Nephron progenitor cell (in vitro differentiated cells): Measurements from ENCODE around the gene RPRD2.

Experiments used
- DNase-seq: peaks from one replicate; pipeline ENCODE4 v3.0.0; 2021
- H3K27ac Mint-ChIP-seq: 2 replicates; pipeline ENCODE4 v1.8.0; 2021; ENCODE audit warnings: mild to moderate bottlenecking, moderate library complexity, mixed read lengths
- H3K27me3 Mint-ChIP-seq: 2 replicates; pipeline ENCODE4 v1.8.0; 2021; ENCODE audit warnings: mild to moderate bottlenecking, low read depth, mixed read lengths; ENCODE audit not compliant: poor library complexity
- H3K36me3 Mint-ChIP-seq: 2 replicates; pipeline ENCODE4 v1.8.0; 2021; ENCODE audit warnings: low read depth, mixed read lengths
- H3K4me1 Mint-ChIP-seq: 2 replicates; pipeline ENCODE4 v1.8.0; 2021; ENCODE audit warnings: mixed read lengths
- H3K4me3 Mint-ChIP-seq: 2 replicates; pipeline ENCODE4 v1.8.0; 2021; ENCODE audit warnings: mild to moderate bottlenecking, moderate library complexity, mixed read lengths
- H3K9me3 Mint-ChIP-seq: 2 replicates; pipeline ENCODE4 v1.8.0; 2021; ENCODE audit warnings: mild to moderate bottlenecking, moderate library complexity, mixed read lengths
- CTCF ChIP-seq: fragments of 200-600 bp; sonication (generic); IDR thresholded peaks from 2 replicates; pipeline ENCODE4 v1.5.0; 2021; ENCODE audit warnings: antibody characterized with exemption

Gene RPRD2

DNA sequence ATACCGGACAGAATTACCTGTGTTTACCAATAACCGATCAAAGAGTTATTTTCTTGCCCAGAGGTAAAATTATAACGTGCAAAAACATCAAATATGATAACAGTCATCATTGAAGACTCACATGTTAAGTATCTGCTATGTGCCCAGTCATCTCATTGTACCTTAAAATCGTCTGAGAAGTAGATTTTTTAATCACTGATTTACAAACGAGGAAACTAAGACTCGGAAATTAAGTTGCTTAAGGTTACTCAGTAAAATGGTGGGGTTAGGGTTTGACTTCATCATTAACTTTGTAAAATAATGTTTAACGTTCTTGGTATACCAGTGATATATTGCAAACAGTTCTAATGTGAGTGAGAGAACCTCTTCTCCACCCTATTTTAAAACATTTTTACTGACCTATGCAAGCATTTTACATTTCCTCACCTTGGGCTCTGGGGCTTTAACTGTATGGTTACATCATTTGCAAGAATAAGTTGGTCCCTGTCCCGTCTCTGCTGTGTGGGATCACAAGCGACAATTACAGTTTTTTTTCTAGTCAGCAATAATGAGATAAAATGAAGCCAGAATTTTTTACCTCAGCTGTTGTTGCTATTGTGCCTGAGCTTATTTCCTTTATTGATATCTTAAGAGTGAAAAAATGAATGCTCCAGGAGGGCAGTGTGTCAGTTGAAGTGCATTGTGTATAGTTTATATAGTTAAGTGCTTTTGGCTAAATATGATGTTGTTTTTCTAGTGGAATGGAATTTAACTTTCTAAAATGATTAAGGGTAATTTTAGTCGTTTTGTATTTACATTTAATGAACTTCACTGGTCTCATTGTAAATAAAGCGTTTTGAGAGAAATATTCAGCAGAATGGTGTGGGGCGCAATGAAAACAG lies 2.7 kb downstream of the RPRD2 start:
- peaks cover 34% of the 10 kb centered on the region for H3K4me1 Mint-ChIP-seq
- H3K27me3 Mint-ChIP-seq: no peaks in the 10 kb centered on the region
- H3K4me3 Mint-ChIP-seq: peak overlapping the region; percentile 96
- peak overlapping the region; percentile 53 for H3K27ac Mint-ChIP-seq
- no peak for DNase-seq
- no peak for TF ChIP-seq CTCF
- peaks cover 26% of the 10 kb centered on the region for H3K36me3 Mint-ChIP-seq
- no peaks in the 10 kb centered on the region for H3K9me3 Mint-ChIP-seq

DNA sequence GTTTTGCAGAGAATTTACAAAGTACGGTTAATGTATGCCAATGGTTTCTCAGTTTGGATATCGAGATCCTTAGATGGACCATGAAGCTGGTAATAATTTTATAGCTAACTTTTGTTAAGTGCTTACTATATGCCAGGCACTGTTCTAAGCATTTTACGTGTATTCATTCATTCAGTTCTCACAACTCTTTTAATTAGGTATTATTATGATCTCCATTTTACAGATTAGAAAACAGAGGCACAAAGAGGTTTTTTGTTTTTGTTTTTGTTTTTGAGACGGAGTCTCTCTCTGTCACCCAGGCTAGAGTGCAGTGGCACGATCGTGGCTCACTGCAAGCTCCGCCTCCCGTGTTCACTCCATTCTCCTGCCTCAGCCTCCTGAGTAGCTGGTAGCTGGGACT lies 7.2 kb downstream of the RPRD2 start:
- no peak overlapping the region for H3K27ac Mint-ChIP-seq
- peaks cover 37% of the 10 kb centered on the region for H3K4me1 Mint-ChIP-seq

DNA sequence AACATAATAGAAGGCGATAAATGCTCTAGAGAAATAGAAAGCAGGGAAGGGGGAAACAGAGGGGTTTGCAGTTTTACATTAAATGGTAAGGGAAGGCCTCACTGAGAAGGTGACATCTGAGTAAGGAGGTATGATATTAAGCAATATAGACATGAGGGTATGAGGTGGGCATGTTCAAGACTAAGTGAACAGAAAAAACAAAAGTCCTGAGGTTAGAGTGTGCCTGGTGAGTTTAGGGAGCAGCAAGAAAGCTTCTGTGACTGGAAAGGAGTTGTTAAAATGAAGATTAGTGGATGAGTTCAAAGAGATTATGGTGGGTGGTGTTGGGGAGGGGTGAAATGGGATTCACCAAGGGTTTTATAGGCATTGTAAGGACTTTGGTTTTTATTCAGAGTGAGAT lies 8.6 kb downstream of the RPRD2 start:
- peaks cover 12% of the 10 kb centered on the region for H3K9me3 Mint-ChIP-seq
- no peak for TF ChIP-seq CTCF
- H3K27ac Mint-ChIP-seq: peak overlapping the region; percentile 1
- DNase-seq: no peak
- H3K4me3 Mint-ChIP-seq: no peak overlapping the region
- no peaks in the 10 kb centered on the region for H3K27me3 Mint-ChIP-seq
- peaks cover 26% of the 10 kb centered on the region for H3K4me1 Mint-ChIP-seq
- peaks cover 48% of the 10 kb centered on the region for H3K36me3 Mint-ChIP-seq

More for the DNA sequence above, 7.2 kb downstream of the RPRD2 start:
- no peak for TF ChIP-seq CTCF
- no peak for DNase-seq
- Mint-ChIP-seq H3K4me3 (no peak overlapping the region), H3K9me3 (peaks cover 11% of the 10 kb centered on the region), H3K36me3 (peaks cover 49% of the 10 kb centered on the region), H3K27me3 (no peaks in the 10 kb centered on the region)

GRCh38 chr1:150376110-150376509 lies 12.2 kb downstream of the RPRD2 start:
- Mint-ChIP-seq H3K27me3 (no peaks in the 10 kb centered on the region), H3K4me3 (no peak overlapping the region), H3K4me1 (peaks cover 26% of the 10 kb centered on the region), H3K36me3 (peaks cover 45% of the 10 kb centered on the region), H3K27ac (no peak overlapping the region), H3K9me3 (peaks cover 12% of the 10 kb centered on the region)
- TF ChIP-seq CTCF: no peak
- DNase-seq: no peak

GRCh38 chr1:150383631-150384324 lies 19.8 kb downstream of the RPRD2 start:
- peaks cover 8% of the 10 kb centered on the region for H3K36me3 Mint-ChIP-seq
- TF ChIP-seq CTCF: no peak
- H3K9me3 Mint-ChIP-seq: no peaks in the 10 kb centered on the region
- no peaks in the 10 kb centered on the region for H3K27me3 Mint-ChIP-seq
- H3K4me1 Mint-ChIP-seq: peaks cover 16% of the 10 kb centered on the region
- H3K27ac Mint-ChIP-seq: peak overlapping the region; percentile 9
- DNase-seq: no peak
- no peak overlapping the region for H3K4me3 Mint-ChIP-seq
